ENCODE results near the gene SLC6A14. TPM values are rescaled to one million over a fixed set of nuclear protein-coding genes. Genes with fewer than 3 reads are reported as not detected.

Gene SLC6A14
- total RNA-seq, 1 experiment from 2014 or later = 83.7 TPM

DNA sequence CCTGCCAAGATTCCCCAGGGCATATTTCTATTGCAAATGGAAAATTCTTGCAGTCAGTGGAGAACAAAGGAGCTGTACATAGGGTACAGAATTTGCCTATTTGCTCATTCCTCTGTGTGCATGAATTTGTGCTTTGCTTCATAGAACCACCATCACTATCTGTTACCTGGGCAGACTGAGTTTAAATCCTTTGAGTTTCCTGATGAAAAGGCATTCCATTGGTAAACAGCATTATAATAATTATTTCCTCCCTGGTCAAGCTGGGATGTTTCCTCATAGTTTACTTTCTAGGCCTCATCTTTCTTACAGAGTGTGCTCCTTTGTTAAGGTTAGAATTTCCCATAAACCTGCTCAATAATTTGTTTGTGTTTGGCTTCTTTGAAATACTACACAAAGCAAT is 809 bp upstream of the SLC6A14 start:
- no peak for TF ChIP-seq CTCF (IDR thresholded peaks at IDR 0.05; ENCODE audit: unreplicated experiment)
- BruUV-seq (replicated peaks) = no TSS peak
- H3K27ac Mint-ChIP-seq (ENCODE audit: unreplicated experiment) = peak overlapping the region; percentile 92
- peaks cover 19% of the 10 kb centered on the region for H3K4me1 Mint-ChIP-seq (ENCODE audit: low read depth, unreplicated experiment)
- no peak for DNase-seq
- peaks cover 26% of the 10 kb centered on the region for H3K36me3 Mint-ChIP-seq (ENCODE audit: insufficient read depth, unreplicated experiment)
- peak overlapping the region; percentile 81 for H3K4me3 Mint-ChIP-seq (ENCODE audit: low read depth, unreplicated experiment)
- H3K27me3 Mint-ChIP-seq (ENCODE audit: unreplicated experiment) = no peaks in the 10 kb centered on the region
- intact Hi-C loops (cut with micrococcal nuclease; ENCODE audit: unreplicated experiment) = loop anchor here (5.0 to 10.0 kb wide), 5 partner anchors 53 to 1111 kb away; no protein-coding TSS in a partner anchor
- no peaks in the 10 kb centered on the region for H3K9me3 Mint-ChIP-seq (ENCODE audit: low read depth, unreplicated experiment)
- CTCF ChIA-PET = interaction anchor here (1.2 kb wide), 1 partner anchor 12 kb away, joined by 5 read pairs; no protein-coding TSS in a partner anchor

DNA sequence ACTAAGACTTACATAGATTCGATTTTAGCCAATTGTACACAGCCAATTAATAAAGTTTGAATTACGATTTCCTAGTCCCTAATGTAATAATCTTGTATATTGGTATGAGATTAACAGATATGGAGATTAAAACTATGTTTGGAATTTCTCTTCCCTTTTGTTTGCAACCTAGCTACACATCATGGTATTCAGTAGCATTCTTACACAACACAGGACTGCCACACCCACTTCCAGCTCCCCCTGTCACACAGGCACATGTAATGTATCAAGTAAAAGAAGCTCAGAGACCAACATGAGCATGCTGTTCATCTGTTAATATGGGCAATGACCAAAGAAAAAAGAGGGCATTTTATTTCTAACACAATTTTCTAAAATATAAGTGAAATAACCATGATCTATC is 12.8 kb downstream of the SLC6A14 start:
- H3K9me3 Mint-ChIP-seq (ENCODE audit: low read depth, unreplicated experiment) = no peaks in the 10 kb centered on the region
- H3K4me1 Mint-ChIP-seq (ENCODE audit: low read depth, unreplicated experiment) = peaks cover 4% of the 10 kb centered on the region
- H3K27ac Mint-ChIP-seq (ENCODE audit: unreplicated experiment) = no peak overlapping the region
- no peak for TF ChIP-seq CTCF (IDR thresholded peaks at IDR 0.05; ENCODE audit: unreplicated experiment)
- H3K36me3 Mint-ChIP-seq (ENCODE audit: insufficient read depth, unreplicated experiment) = peaks cover 43% of the 10 kb centered on the region
- intact Hi-C loops (cut with micrococcal nuclease; ENCODE audit: unreplicated experiment) = no loop called here
- H3K27me3 Mint-ChIP-seq (ENCODE audit: unreplicated experiment) = no peaks in the 10 kb centered on the region
- no peak overlapping the region for H3K4me3 Mint-ChIP-seq (ENCODE audit: low read depth, unreplicated experiment)
- CTCF ChIA-PET = no interaction called here
- peak; percentile 39 for DNase-seq
- BruUV-seq (replicated peaks) = no TSS peak

- peaks cover 19% of the 10 kb centered on the region for H3K4me1 Mint-ChIP-seq (ENCODE audit: low read depth, unreplicated experiment)
- no peaks in the 10 kb centered on the region for H3K9me3 Mint-ChIP-seq (ENCODE audit: low read depth, unreplicated experiment)
- DNase-seq = peak; percentile 77
- H3K27ac Mint-ChIP-seq (ENCODE audit: unreplicated experiment) = peak within 1 kb of the TSS; percentile 98
- H3K4me3 Mint-ChIP-seq (ENCODE audit: low read depth, unreplicated experiment) = peak within 1 kb of the TSS; percentile 89
- no peak for TF ChIP-seq CTCF (IDR thresholded peaks at IDR 0.05; ENCODE audit: unreplicated experiment)
- H3K27me3 Mint-ChIP-seq (ENCODE audit: unreplicated experiment) = no peaks in the 10 kb centered on the region
- peaks cover 24% of the 10 kb centered on the region for H3K36me3 Mint-ChIP-seq (ENCODE audit: insufficient read depth, unreplicated experiment)
- intact Hi-C loops (cut with micrococcal nuclease; ENCODE audit: unreplicated experiment) = loop anchor here (10.0 kb wide), 1 partner anchor 258 kb away; no protein-coding TSS in a partner anchor
- BruUV-seq (replicated peaks) = no TSS peak
- CTCF ChIA-PET = no interaction called here
Observed at GRCh38 chrX:116462822-116463221, 26.4 kb downstream of the SLC6A14 start, which contains the start of gene CT83. Gene CT83 (minus strand): TSS chrX:116462976. CDS start chrX:116462856, 120 bp downstream.

DNA sequence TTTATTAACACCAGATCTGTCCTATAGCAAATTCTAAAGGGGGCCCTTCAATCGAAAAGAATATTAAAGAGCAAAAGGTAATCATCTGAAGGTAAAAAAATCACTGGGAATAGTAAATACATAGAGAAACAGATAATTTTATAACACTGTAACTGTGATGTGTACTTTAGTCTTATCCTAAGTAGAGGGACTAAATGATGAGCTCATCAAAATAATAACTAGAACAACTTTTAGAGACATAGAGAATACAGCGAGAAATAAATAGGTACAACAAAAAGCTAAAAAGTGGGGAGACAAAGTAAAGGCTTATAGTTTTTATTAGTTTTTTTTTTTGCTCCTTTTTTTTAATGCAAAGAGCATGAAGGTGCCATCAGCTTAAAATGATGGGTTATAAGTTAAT is 43.7 kb downstream of the SLC6A14 start:
- DNase-seq = no peak
- H3K27ac Mint-ChIP-seq (ENCODE audit: unreplicated experiment) = no peak overlapping the region
- CTCF ChIA-PET = no interaction called here
- H3K9me3 Mint-ChIP-seq (ENCODE audit: low read depth, unreplicated experiment) = peaks cover 10% of the 10 kb centered on the region
- no peaks in the 10 kb centered on the region for H3K36me3 Mint-ChIP-seq (ENCODE audit: insufficient read depth, unreplicated experiment)
- no peak overlapping the region for H3K4me3 Mint-ChIP-seq (ENCODE audit: low read depth, unreplicated experiment)
- no peaks in the 10 kb centered on the region for H3K4me1 Mint-ChIP-seq (ENCODE audit: low read depth, unreplicated experiment)
- no TSS peak for BruUV-seq (replicated peaks)
- TF ChIP-seq CTCF (IDR thresholded peaks at IDR 0.05; ENCODE audit: unreplicated experiment) = no peak
- no peaks in the 10 kb centered on the region for H3K27me3 Mint-ChIP-seq (ENCODE audit: unreplicated experiment)
- intact Hi-C loops (cut with micrococcal nuclease; ENCODE audit: unreplicated experiment) = no loop called here

All from Calu3 (cell line).